ENCODE data around the gene ATP8B4. TPM values are rescaled to one million over a fixed set of nuclear protein-coding genes. Genes with fewer than 3 reads are reported as not detected.

ATP8B4 gene
- total and polyA plus RNA-seq, 5 experiments from 2014 or later: 0.18 to 0.99 TPM; not detected in 3

DNA sequence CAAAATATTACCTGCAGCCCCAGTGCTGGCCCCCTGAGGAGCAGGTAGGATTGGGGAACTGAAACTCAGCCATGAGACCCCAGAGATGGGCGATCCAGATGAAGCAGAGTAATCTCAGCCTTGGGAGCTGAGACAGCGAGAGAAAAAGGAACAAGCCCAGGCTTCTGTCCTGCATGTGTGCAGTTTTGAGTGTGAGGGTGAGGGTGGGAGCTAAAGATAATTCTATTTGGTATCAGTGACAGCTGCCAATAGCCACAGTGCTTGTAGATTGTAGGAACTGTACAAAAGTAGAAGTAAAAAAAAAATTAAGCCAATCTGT is 5.9 kb downstream of the ATP8B4 start:
- POLR2A ChIA-PET: no interaction called here
- no peak for ATAC-seq
- Mint-ChIP-seq H3K27me3 (peaks cover 3 to 37% (median 14%) of the 10 kb centered on the region in 5 donors), H3K4me3 (peak overlapping the region in 1 of 10 donors; percentile 6), H3K9me3 (peaks cover 0 to 11% (median 5%) of the 10 kb centered on the region in 9 donors), H3K27ac (no peak overlapping the region), H3K36me3 (peaks cover 0 to 5% (median 0%) of the 10 kb centered on the region in 3 donors), H3K4me1 (peaks cover 6 to 55% (median 22%) of the 10 kb centered on the region in 4 donors)
- no peak for DNase-seq

GRCh38 chr15:50112488-50113186 is 6.4 kb downstream of the ATP8B4 start:
- Mint-ChIP-seq H3K9me3 (peaks cover 0 to 11% (median 3%) of the 10 kb centered on the region in 9 donors), H3K4me1 (peaks cover 8 to 60% (median 27%) of the 10 kb centered on the region in 4 donors), H3K36me3 (peaks cover 0 to 5% (median 0%) of the 10 kb centered on the region in 3 donors), H3K27ac (no peak overlapping the region), H3K4me3 (no peak overlapping the region), H3K27me3 (peaks cover 3 to 37% (median 14%) of the 10 kb centered on the region in 5 donors)
- no peak for ATAC-seq
- POLR2A ChIA-PET: no interaction called here
- DNase-seq: no peak

DNA sequence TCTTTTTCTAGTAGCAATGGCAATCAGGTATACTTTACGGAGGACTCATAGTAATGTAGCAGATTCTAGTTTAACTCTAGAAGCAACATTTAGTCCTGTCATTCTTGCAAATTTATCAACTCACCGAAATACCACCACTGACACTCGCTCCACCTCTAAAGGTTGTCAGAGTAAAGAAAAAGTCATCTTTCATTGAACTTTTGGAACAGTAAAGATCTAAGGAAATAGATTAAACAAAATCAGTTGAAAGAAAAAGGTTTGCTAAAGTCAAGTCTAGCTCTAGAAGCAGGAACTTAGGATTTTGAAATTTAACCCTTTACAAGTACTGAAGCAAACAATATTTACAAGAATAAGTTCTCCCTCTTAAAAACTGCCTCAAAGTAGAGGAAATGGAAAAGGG is 8.7 kb downstream of the ATP8B4 start:
- POLR2A ChIA-PET: no interaction called here
- H3K27ac Mint-ChIP-seq: peak overlapping the region in 1 of 10 donors; percentile 11
- peaks cover 8 to 59% (median 32%) of the 10 kb centered on the region in 4 donors for H3K4me1 Mint-ChIP-seq
- no peaks in the 10 kb centered on the region for H3K36me3 Mint-ChIP-seq
- no peak for DNase-seq
- H3K9me3 Mint-ChIP-seq: peaks cover 0 to 11% (median 0%) of the 10 kb centered on the region in 9 donors
- H3K27me3 Mint-ChIP-seq: peaks cover 0 to 27% (median 8%) of the 10 kb centered on the region in 5 donors
- no peak overlapping the region for H3K4me3 Mint-ChIP-seq
- ATAC-seq: no peak

- ATAC-seq: no peak
- H3K4me3 Mint-ChIP-seq: peak overlapping the region in 6 of 10 donors; percentile 2 to 49 (median 27)
- H3K27me3 Mint-ChIP-seq: peaks cover 0 to 20% (median 5%) of the 10 kb centered on the region in 5 donors
- POLR2A ChIA-PET: no interaction called here
- H3K36me3 Mint-ChIP-seq: no peaks in the 10 kb centered on the region
- peaks cover 8 to 56% (median 32%) of the 10 kb centered on the region in 4 donors for H3K4me1 Mint-ChIP-seq
- H3K27ac Mint-ChIP-seq: peak overlapping the region in 6 of 10 donors; percentile 23 to 66 (median 50)
- peak in 1 of 10 donors; percentile 4 for DNase-seq
- peaks cover 0 to 11% (median 0%) of the 10 kb centered on the region in 9 donors for H3K9me3 Mint-ChIP-seq
These were observed 9.7 kb downstream of the ATP8B4 start for GRCh38 chr15:50109076-50109987.

DNA sequence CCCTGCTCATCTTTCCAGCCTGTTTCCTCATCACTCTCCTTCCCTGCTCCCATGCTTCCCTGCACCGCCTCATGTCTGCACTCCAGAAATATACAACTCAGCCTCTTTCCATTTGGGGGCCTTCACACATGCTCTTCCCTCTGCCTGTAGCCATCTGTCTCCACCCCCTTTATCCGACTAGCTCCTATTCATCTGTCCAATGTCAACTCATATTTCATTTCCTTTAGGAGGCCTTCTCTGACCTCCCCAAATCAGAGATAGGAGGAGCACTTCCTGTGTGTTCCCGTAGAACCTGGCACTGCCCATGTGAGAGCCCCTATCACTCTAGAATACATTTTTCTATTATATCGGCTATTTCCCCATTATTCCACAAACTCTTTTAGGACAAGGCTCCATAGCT is 10.6 kb downstream of the ATP8B4 start:
- ATAC-seq (no peak), DNase-seq (no peak)
- POLR2A ChIA-PET: no interaction called here
- Mint-ChIP-seq H3K4me1 (peaks cover 8 to 53% (median 32%) of the 10 kb centered on the region in 4 donors), H3K9me3 (peaks cover 0 to 11% (median 0%) of the 10 kb centered on the region in 9 donors), H3K27me3 (peaks cover 0 to 15% (median 3%) of the 10 kb centered on the region in 5 donors), H3K4me3 (peak overlapping the region in 1 of 10 donors; percentile 32), H3K36me3 (no peaks in the 10 kb centered on the region), H3K27ac (peak overlapping the region in 2 of 10 donors; percentile 4 to 7)

GRCh38 chr15:50107591-50108408 is 11.2 kb downstream of the ATP8B4 start:
- Mint-ChIP-seq H3K9me3 (peaks cover 0 to 11% (median 0%) of the 10 kb centered on the region in 9 donors), H3K4me1 (peaks cover 8 to 48% (median 32%) of the 10 kb centered on the region in 4 donors)
- DNase-seq: no peak

DNA sequence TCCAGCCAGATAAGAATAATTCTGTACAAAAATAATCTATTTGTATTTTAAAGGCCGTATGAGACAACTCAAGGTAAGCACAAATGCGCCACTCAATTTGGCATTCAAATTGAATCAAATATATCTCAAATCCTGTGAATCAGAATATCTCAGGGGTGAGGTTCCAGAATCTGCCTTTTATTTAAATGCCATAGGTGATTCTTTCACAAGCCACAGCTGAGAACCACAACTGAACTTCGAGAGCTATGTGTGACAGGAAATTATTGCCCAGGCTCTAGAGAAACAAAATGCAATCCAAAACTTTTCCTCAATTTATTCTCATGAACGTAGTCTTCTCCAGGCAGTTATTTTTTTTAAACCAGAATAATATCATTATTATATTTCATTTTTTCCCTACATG is 11.9 kb downstream of the ATP8B4 start:
- Mint-ChIP-seq H3K36me3 (no peaks in the 10 kb centered on the region), H3K27me3 (peaks cover 0 to 5% (median 2%) of the 10 kb centered on the region in 5 donors), H3K4me3 (no peak overlapping the region), H3K9me3 (peaks cover 0 to 14% (median 0%) of the 10 kb centered on the region in 9 donors), H3K27ac (no peak overlapping the region), H3K4me1 (peaks cover 8 to 42% (median 32%) of the 10 kb centered on the region in 4 donors)
- no peak for ATAC-seq
- POLR2A ChIA-PET: no interaction called here
- no peak for DNase-seq

More at GRCh38 chr15:50107591-50108408, 11.2 kb downstream of the ATP8B4 start:
- no peaks in the 10 kb centered on the region for H3K36me3 Mint-ChIP-seq
- no peak for ATAC-seq
- peaks cover 0 to 9% (median 3%) of the 10 kb centered on the region in 5 donors for H3K27me3 Mint-ChIP-seq
- peak overlapping the region in 3 of 10 donors; percentile 7 to 37 (median 23) for H3K27ac Mint-ChIP-seq
- POLR2A ChIA-PET: no interaction called here
- H3K4me3 Mint-ChIP-seq: peak overlapping the region in 2 of 10 donors; percentile 13 to 27

DNA sequence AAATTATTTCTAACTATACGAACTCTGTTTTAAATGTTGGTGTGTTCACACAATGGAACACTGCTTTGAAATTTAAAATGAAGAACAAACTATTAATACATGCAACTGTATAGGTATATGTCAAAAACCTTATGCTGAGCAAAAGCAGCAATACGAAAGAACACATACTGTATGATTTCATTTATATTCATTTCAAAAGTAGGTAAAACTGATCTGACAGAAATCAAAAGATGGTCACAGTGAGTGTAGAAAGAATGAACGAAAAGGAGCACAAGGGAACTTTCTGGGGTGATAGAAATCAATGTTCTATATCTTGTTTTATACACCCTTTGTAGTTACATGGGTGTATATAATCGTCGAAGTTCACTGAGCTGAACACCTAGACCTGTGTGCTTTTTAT is 12.6 kb downstream of the ATP8B4 start:
- Mint-ChIP-seq H3K4me3 (no peak overlapping the region), H3K4me1 (peaks cover 8 to 42% (median 32%) of the 10 kb centered on the region in 4 donors), H3K27ac (no peak overlapping the region), H3K9me3 (peaks cover 0 to 20% (median 0%) of the 10 kb centered on the region in 9 donors), H3K36me3 (no peaks in the 10 kb centered on the region), H3K27me3 (peaks cover 0 to 2% (median 0%) of the 10 kb centered on the region in 5 donors)
- DNase-seq (no peak), ATAC-seq (no peak)
- POLR2A ChIA-PET: no interaction called here

DNA sequence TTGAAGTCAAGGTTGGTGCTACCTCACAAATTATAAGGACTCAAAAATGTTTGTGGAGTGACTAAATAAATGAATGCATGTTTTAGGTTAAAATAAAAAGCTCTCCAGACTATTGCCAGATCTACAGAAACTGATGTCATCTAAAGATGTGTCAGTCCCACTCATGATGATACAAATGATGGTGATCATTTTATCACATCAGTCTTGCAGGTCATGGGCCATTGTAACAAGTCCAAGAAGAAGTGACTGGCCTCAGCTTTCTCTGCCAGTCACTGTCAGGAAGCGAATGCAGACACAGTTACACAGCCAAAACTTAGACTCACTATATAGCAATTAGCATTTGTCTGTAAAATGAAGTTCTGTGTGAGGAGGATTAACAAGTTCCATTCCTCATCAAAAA is 18.5 kb downstream of the ATP8B4 start:
- Mint-ChIP-seq H3K36me3 (no peaks in the 10 kb centered on the region), H3K4me1 (peaks cover 0 to 2% (median 0%) of the 10 kb centered on the region in 4 donors), H3K9me3 (peaks cover 0 to 9% (median 0%) of the 10 kb centered on the region in 9 donors), H3K27me3 (peaks cover 0 to 2% (median 0%) of the 10 kb centered on the region in 5 donors), H3K27ac (no peak overlapping the region), H3K4me3 (no peak overlapping the region)
- no peak for DNase-seq
- POLR2A ChIA-PET: no interaction called here
- no peak for ATAC-seq

- Mint-ChIP-seq H3K4me1 (peaks cover 0 to 2% (median 0%) of the 10 kb centered on the region in 4 donors), H3K36me3 (no peaks in the 10 kb centered on the region), H3K9me3 (peaks cover 0 to 9% (median 0%) of the 10 kb centered on the region in 9 donors), H3K27ac (no peak overlapping the region), H3K27me3 (peaks cover 0 to 2% (median 0%) of the 10 kb centered on the region in 5 donors), H3K4me3 (no peak overlapping the region)
- DNase-seq: no peak
- POLR2A ChIA-PET: no interaction called here
- ATAC-seq: no peak
These were observed 20.5 kb downstream of the ATP8B4 start for GRCh38 chr15:50098545-50098944.

GRCh38 chr15:50095938-50096821 is 22.9 kb downstream of the ATP8B4 start:
- H3K4me1 Mint-ChIP-seq: peaks cover 0 to 2% (median 0%) of the 10 kb centered on the region in 4 donors
- H3K27me3 Mint-ChIP-seq: peaks cover 0 to 2% (median 0%) of the 10 kb centered on the region in 5 donors
- H3K9me3 Mint-ChIP-seq: peaks cover 0 to 11% (median 0%) of the 10 kb centered on the region in 9 donors
- no peak for DNase-seq
- ATAC-seq: no peak
- no peak overlapping the region for H3K27ac Mint-ChIP-seq
- H3K36me3 Mint-ChIP-seq: peaks cover 0 to 4% (median 0%) of the 10 kb centered on the region in 3 donors
- H3K4me3 Mint-ChIP-seq: no peak overlapping the region
- POLR2A ChIA-PET: no interaction called here
